ENCODE measurements around the gene NOD1. TPM values are rescaled to one million over a fixed set of nuclear protein-coding genes. Genes with fewer than 3 reads are reported as not detected.
A peak's percentile ranks its signal among the peaks of the same experiment; 100 is the strongest.
"Not testable (repeated sequence)": the region's sequence is repeated elsewhere in the genome, so short reads cannot be mapped to it uniquely, and the experiment has no call there.

NOD1 gene
- 10 to 100 TPM; 14.9 to 50.4 (median 31.8) TPM for total RNA-seq

GRCh38 chr7:30478349-30479201 lies at the start of gene NOD1:
Gene NOD1 (minus strand): TSS chr7:30478784. CDS start chr7:30456921, 21,863 bp downstream.
- Histone ChIP-seq H3K36me3 (no peaks in the 10 kb centered on the region), H3K4me3 (peak within 1 kb of the TSS; percentile 48 to 87 (median 70)), H3K9me3 (no peaks in the 10 kb centered on the region), H3K27me3 (no peaks in the 10 kb centered on the region), H3K4me1 (peaks cover 0 to 55% (median 34%) of the 10 kb centered on the region in 4 donors), H3K27ac (peak within 1 kb of the TSS; percentile 72 to 97 (median 94))
- TF ChIP-seq EP300 (IDR thresholded peaks at IDR 0.05) (peak in 1 of 2 donors; percentile 88), POLR2A (IDR thresholded peaks at IDR 0.05) (peak; percentile 6 to 67)
- TF ChIP-seq, protein P1, sequence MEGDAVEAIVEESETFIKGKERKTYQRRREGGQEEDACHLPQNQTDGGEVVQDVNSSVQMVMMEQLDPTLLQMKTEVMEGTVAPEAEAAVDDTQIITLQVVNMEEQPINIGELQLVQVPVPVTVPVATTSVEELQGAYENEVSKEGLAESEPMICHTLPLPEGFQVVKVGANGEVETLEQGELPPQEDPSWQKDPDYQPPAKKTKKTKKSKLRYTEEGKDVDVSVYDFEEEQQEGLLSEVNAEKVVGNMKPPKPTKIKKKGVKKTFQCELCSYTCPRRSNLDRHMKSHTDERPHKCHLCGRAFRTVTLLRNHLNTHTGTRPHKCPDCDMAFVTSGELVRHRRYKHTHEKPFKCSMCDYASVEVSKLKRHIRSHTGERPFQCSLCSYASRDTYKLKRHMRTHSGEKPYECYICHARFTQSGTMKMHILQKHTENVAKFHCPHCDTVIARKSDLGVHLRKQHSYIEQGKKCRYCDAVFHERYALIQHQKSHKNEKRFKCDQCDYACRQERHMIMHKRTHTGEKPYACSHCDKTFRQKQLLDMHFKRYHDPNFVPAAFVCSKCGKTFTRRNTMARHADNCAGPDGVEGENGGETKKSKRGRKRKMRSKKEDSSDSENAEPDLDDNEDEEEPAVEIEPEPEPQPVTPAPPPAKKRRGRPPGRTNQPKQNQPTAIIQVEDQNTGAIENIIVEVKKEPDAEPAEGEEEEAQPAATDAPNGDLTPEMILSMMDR (IDR thresholded peaks at IDR 0.05), result peak; percentile 5 to 57 (median 25)
- peak; percentile 37 to 67 for DNase-seq (ENCODE audit: low spot score in 2 of 2)
- 0% methylated on average over 47 to 54 of the region's 77 CpGs for WGBS, 2 donors

GRCh38 chr7:30527297-30527696 lies 48.7 kb upstream of the NOD1 start:
- not testable (repeated sequence) for H3K4me3 ChIP-seq; H3K9me3 ChIP-seq; H3K36me3 ChIP-seq; H3K27ac ChIP-seq; H3K4me1 ChIP-seq; DNase-seq (ENCODE audit: low spot score in 2 of 2); H3K27me3 ChIP-seq
- 77 to 84% methylated on average over 1 of the region's 1 CpG for WGBS, 2 donors

DNA sequence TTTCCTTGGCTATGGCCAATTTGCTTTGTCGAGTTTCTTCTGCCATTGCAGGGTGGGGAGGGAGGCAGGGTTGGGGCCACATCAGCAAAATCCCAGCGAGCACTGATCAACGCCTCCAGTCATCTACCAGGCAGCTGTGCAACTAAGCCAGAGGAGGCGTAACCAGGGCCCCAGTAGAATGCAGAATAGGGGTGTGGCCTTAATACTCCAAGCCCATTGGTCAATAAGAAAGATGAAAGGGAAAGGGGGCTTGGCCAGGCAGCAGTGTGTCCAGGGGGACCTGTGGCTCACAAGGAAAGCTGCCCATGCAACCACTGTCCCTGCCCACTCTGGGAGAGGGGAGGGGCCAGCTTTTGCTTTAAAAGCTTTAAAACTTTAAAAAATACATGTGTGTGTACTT lies 47.6 kb upstream of the NOD1 start:
- H3K27ac ChIP-seq, result no peak overlapping the region
- no peak overlapping the region for H3K4me3 ChIP-seq
- 93 to 94% methylated on average over 4 of the region's 4 CpGs for WGBS, 2 donors
- H3K27me3 ChIP-seq, result no peaks in the 10 kb centered on the region
- peaks cover 0 to 6% (median 0%) of the 10 kb centered on the region in 3 donors for H3K36me3 ChIP-seq
- H3K4me1 ChIP-seq, result peaks cover 0 to 4% (median 0%) of the 10 kb centered on the region in 4 donors
- TF ChIP-seq EP300 (IDR thresholded peaks at IDR 0.05), result no peak
- no peak for TF ChIP-seq POLR2A (IDR thresholded peaks at IDR 0.05)
- TF ChIP-seq, protein P1 (IDR thresholded peaks at IDR 0.05), result no peak
- no peak for DNase-seq (ENCODE audit: low spot score in 2 of 2)
- H3K9me3 ChIP-seq, result no peaks in the 10 kb centered on the region

DNA sequence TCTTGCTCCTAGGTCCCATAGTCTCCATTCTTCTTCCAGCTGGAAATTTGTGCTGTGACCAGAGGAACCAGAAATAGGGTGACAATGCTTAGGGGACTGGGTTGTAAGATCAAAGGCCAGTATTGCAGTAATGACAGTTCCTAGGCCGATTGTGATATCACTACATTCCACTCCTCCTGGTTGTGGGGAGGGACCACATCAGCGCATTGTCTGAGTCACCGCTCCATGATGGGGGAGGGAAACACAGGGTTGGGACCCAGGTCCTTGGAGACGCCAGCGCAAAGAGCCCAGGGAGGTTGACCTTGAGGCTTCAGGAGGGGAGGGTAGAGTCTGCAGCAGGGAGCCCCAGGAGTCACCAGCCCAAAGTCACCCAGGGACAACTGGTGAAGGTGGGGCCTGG lies 46.8 kb upstream of the NOD1 start:
- DNase-seq (ENCODE audit: low spot score in 2 of 2), result no peak
- 88 to 97% methylated on average over 5 of the region's 5 CpGs for WGBS, 2 donors
- H3K27ac ChIP-seq, result no peak overlapping the region
- no peak for TF ChIP-seq EP300 (IDR thresholded peaks at IDR 0.05)
- no peak for TF ChIP-seq POLR2A (IDR thresholded peaks at IDR 0.05)
- TF ChIP-seq, protein P1 (IDR thresholded peaks at IDR 0.05), result no peak
- no peaks in the 10 kb centered on the region for H3K9me3 ChIP-seq
- H3K27me3 ChIP-seq, result no peaks in the 10 kb centered on the region
- no peak overlapping the region for H3K4me3 ChIP-seq
- H3K4me1 ChIP-seq, result peaks cover 0 to 12% (median 0%) of the 10 kb centered on the region in 4 donors
- H3K36me3 ChIP-seq, result peaks cover 0 to 6% (median 0%) of the 10 kb centered on the region in 3 donors

DNA sequence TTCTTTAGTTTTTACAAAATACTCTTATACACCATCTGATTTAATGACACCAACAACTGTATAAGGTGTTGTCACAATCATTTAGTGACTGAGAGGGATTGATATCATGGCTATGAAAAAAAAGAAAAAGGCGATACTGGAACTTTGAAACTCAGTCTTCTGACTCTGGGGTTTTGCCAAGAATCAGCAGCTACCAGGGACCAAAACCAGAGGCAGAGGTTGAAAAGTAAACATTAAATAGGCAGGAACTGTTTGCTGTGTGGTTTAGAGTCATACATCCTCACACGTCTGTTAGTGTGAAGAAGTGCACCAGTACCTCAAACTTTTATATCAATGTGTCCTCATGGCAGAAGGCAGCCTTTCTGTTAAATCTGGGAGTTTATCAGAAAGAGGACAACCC lies 46.0 kb upstream of the NOD1 start:
- no peak overlapping the region for H3K27ac ChIP-seq
- WGBS, 2 donors, result 82 to 88% methylated on average over 2 of the region's 2 CpGs
- H3K9me3 ChIP-seq, result no peaks in the 10 kb centered on the region
- TF ChIP-seq EP300 (IDR thresholded peaks at IDR 0.05), result no peak
- TF ChIP-seq POLR2A (IDR thresholded peaks at IDR 0.05), result no peak
- TF ChIP-seq, protein P1 (IDR thresholded peaks at IDR 0.05), result no peak
- peaks cover 0 to 6% (median 0%) of the 10 kb centered on the region in 3 donors for H3K36me3 ChIP-seq
- peaks cover 0 to 12% (median 0%) of the 10 kb centered on the region in 4 donors for H3K4me1 ChIP-seq
- no peak for DNase-seq (ENCODE audit: low spot score in 2 of 2)
- H3K27me3 ChIP-seq, result no peaks in the 10 kb centered on the region
- no peak overlapping the region for H3K4me3 ChIP-seq

All from tibial nerve (tissue), 4 donors.